KMS-11 (cell line): ENCODE measurements around the gene CPEB4.

Experiments used
- H2AFZ ChIP-seq: fragments of 200-600 bp; sonication (generic); 2 replicates; pipeline ENCODE4 v1.6.1; 2016; ENCODE audit warnings: antibody characterized with exemption, mixed run types, low read depth
- H3K27ac ChIP-seq: fragments of 200-600 bp; sonication (generic); 2 replicates; pipeline ENCODE4 v1.6.1; 2016; ENCODE audit warnings: mild to moderate bottlenecking, mixed run types
- H3K27me3 ChIP-seq: fragments of 200-600 bp; sonication (generic); 2 replicates; pipeline ENCODE4 v1.6.1; 2017; ENCODE audit warnings: mild to moderate bottlenecking, low read depth, mixed run types, moderate library complexity; ENCODE audit not compliant: insufficient read depth
- H3K36me3 ChIP-seq: fragments of 200-600 bp; sonication (generic); 2 replicates; pipeline ENCODE4 v1.6.1; 2017; ENCODE audit warnings: mild to moderate bottlenecking, mixed run types; ENCODE audit not compliant: insufficient read depth
- H3K4me1 ChIP-seq: fragments of 200-600 bp; sonication (generic); 2 replicates; pipeline ENCODE4 v1.6.1; 2016; ENCODE audit warnings: mild to moderate bottlenecking, low read depth, mixed run types; ENCODE audit not compliant: poor library complexity, severe bottlenecking
- H3K4me2 ChIP-seq: fragments of 200-600 bp; sonication (generic); 2 replicates; pipeline ENCODE4 v1.7.0; 2016; ENCODE audit warnings: mild to moderate bottlenecking, mixed run types
- H3K4me3 ChIP-seq: fragments of 200-600 bp; sonication (generic); IDR thresholded peaks from 2 replicates; pipeline ENCODE4 v1.6.1; 2017; ENCODE audit warnings: low read depth, low read length, mixed read lengths; ENCODE audit not compliant: insufficient read depth
- H3K79me2 ChIP-seq: fragments of 200-600 bp; sonication (generic); 2 replicates; pipeline ENCODE4 v1.6.1; 2016; ENCODE audit warnings: low read depth, mixed run types; ENCODE audit not compliant: insufficient read depth
- H3K9ac ChIP-seq: fragments of 200-600 bp; sonication (generic); 2 replicates; pipeline ENCODE4 v1.6.1; 2016; ENCODE audit warnings: mild to moderate bottlenecking, mixed run types
- H4K20me1 ChIP-seq: fragments of 200-600 bp; sonication (generic); 2 replicates; pipeline ENCODE4 v1.6.1; 2016; ENCODE audit warnings: mild to moderate bottlenecking, mixed run types; ENCODE audit not compliant: insufficient read depth
- CTCF ChIP-seq: fragments of 200-600 bp; sonication (generic); conservative IDR thresholded peaks from 2 replicates; pipeline ENCODE4 v1.6.1; 2017; ENCODE audit warnings: low read depth, mild to moderate bottlenecking, antibody characterized with exemption, low read length, moderate library complexity, mixed read lengths

Gene CPEB4

GRCh38 chr5:174000076-174000475 is 111.9 kb downstream of the CPEB4 start:
- TF ChIP-seq CTCF, result no peak
- no peaks in the 10 kb centered on the region for H3K79me2 ChIP-seq
- H2AFZ ChIP-seq, result no peak overlapping the region
- H3K4me1 ChIP-seq, result no peaks in the 10 kb centered on the region
- H4K20me1 ChIP-seq, result no peaks in the 10 kb centered on the region
- H3K27ac ChIP-seq, result no peak overlapping the region
- H3K27me3 ChIP-seq, result no peaks in the 10 kb centered on the region
- H3K4me3 ChIP-seq, result no peak overlapping the region
- no peak overlapping the region for H3K4me2 ChIP-seq
- H3K36me3 ChIP-seq, result no peaks in the 10 kb centered on the region
- no peak overlapping the region for H3K9ac ChIP-seq

- H3K27ac ChIP-seq, result no peak overlapping the region
- no peaks in the 10 kb centered on the region for H3K79me2 ChIP-seq
- H3K4me2 ChIP-seq, result no peak overlapping the region
- no peak for TF ChIP-seq CTCF
- no peak overlapping the region for H3K9ac ChIP-seq
- no peak overlapping the region for H3K4me3 ChIP-seq
- peaks cover under 1% of the 10 kb centered on the region for H3K4me1 ChIP-seq
- no peaks in the 10 kb centered on the region for H3K27me3 ChIP-seq
- H3K36me3 ChIP-seq, result no peaks in the 10 kb centered on the region
- H4K20me1 ChIP-seq, result no peaks in the 10 kb centered on the region
- H2AFZ ChIP-seq, result no peak overlapping the region
Observed at GRCh38 chr5:174003795-174004194, 115.6 kb downstream of the CPEB4 start.

- Histone ChIP-seq H3K4me2 (peak overlapping the region; percentile 68; the same call in 1 of the 2 replicates), H2AFZ (no peak overlapping the region), H3K36me3 (no peaks in the 10 kb centered on the region), H3K4me1 (peaks cover 32% of the 10 kb centered on the region), H3K27me3 (no peaks in the 10 kb centered on the region), H3K4me3 (no peak overlapping the region), H3K79me2 (no peaks in the 10 kb centered on the region), H3K9ac (no peak overlapping the region), H3K27ac (no peak overlapping the region), H4K20me1 (no peaks in the 10 kb centered on the region)
- no peak for TF ChIP-seq CTCF
Observed at GRCh38 chr5:174008922-174009321, 120.8 kb downstream of the CPEB4 start.

GRCh38 chr5:174010365-174010764 is 122.2 kb downstream of the CPEB4 start:
- peak overlapping the region; percentile 68 for H3K4me2 ChIP-seq
- H3K79me2 ChIP-seq, result no peaks in the 10 kb centered on the region
- H3K36me3 ChIP-seq, result no peaks in the 10 kb centered on the region
- H2AFZ ChIP-seq, result peak overlapping the region; percentile 25; the same call in 1 of the 2 replicates
- H3K9ac ChIP-seq, result no peak overlapping the region
- TF ChIP-seq CTCF, result no peak
- H3K27ac ChIP-seq, result no peak overlapping the region
- H4K20me1 ChIP-seq, result no peaks in the 10 kb centered on the region
- H3K27me3 ChIP-seq, result no peaks in the 10 kb centered on the region
- H3K4me1 ChIP-seq, result peaks cover 32% of the 10 kb centered on the region
- H3K4me3 ChIP-seq, result no peak overlapping the region
